Activated CD8-positive, alpha-beta memory T cell treated with anti-CD3 and anti-CD28 coated beads, Interleukin-2, amount 50 U/mL, for 48 hours (primary cell): ENCODE data around the gene CAVIN1.
"Not testable (repeated sequence)": the region's sequence is repeated elsewhere in the genome, so short reads cannot be mapped to it uniquely, and the experiment has no call there.

Experiments
- DNase-seq: peaks from one replicate; pipeline ENCODE4 v3.0.0-alpha.2; 2020

CAVIN1 gene

GRCh38 chr17:42372142-42372541 lies 50.9 kb downstream of the CAVIN1 start:
- no peak for DNase-seq

- DNase-seq = not testable (repeated sequence)
These were observed 54.1 kb downstream of the CAVIN1 start for GRCh38 chr17:42368797-42369561.

- not testable (repeated sequence) for DNase-seq
These were observed 54.7 kb downstream of the CAVIN1 start for GRCh38 chr17:42368310-42368709.

GRCh38 chr17:42366176-42367023 lies 56.7 kb downstream of the CAVIN1 start:
- DNase-seq = not testable (repeated sequence)

- DNase-seq = no peak
These were observed 57.9 kb downstream of the CAVIN1 start for GRCh38 chr17:42365136-42365535.

- DNase-seq = no peak
These were observed 59.1 kb downstream of the CAVIN1 start for GRCh38 chr17:42363767-42364585.

- DNase-seq = no peak
These were observed 59.8 kb downstream of the CAVIN1 start for GRCh38 chr17:42363231-42363630.

GRCh38 chr17:42362245-42362961 lies 60.7 kb downstream of the CAVIN1 start:
- no peak for DNase-seq

GRCh38 chr17:42361781-42362186 lies 61.3 kb downstream of the CAVIN1 start:
- no peak for DNase-seq

- DNase-seq = not testable (repeated sequence)
These were observed 62.7 kb downstream of the CAVIN1 start for GRCh38 chr17:42360388-42360787.

- no peak for DNase-seq
These were observed 63.9 kb downstream of the CAVIN1 start for GRCh38 chr17:42359133-42359532.

- DNase-seq = no peak
These were observed 64.6 kb downstream of the CAVIN1 start for GRCh38 chr17:42358434-42358833.

- DNase-seq = no peak
These were observed 67.9 kb downstream of the CAVIN1 start for GRCh38 chr17:42354956-42355843.
